GM23338 (cell line): ENCODE results near the gene TUBAL3.

Source experiments
- NANOG ChIP-seq: IDR thresholded peaks from 2 replicates; pipeline ENCODE4 v1.6.1; 2016; ENCODE audit warnings: antibody characterized with exemption, borderline replicate concordance
- TF ChIP-seq, protein P1 (sequence below), 2 experiments: fragments of 200-600 bp in 1 of 2; sonication (generic) in 1 of 2; conservative IDR thresholded peaks; 2 replicates each; pipeline versions ENCODE4 v1.5.1 to v1.6.1; 2016 to 2017; ENCODE audit warnings: antibody characterized with exemption in 2 of 2, low read depth in 2 of 2, mild to moderate bottlenecking in 2 of 2, moderate library complexity in 1 of 2

DNA sequence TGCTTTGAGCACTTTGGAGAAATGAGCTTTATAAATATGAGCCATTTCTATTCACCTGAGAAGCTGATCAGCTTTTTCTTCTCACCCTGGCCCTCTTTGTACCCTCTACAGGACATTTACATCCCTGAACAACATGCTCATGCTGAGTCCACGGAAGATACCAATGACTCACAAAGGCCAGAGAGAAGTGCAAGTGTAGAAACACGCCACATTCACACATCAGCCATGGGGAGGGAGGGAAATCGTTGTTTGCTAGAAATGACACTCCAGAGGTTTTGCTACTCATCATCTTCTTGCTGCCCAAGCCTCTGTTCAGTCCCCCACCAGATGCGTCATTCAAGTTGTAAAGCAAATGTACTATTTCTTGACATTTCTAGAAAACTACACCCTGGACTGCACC is 42.7 kb downstream of the TUBAL3 start:
- TF ChIP-seq, protein P1, sequence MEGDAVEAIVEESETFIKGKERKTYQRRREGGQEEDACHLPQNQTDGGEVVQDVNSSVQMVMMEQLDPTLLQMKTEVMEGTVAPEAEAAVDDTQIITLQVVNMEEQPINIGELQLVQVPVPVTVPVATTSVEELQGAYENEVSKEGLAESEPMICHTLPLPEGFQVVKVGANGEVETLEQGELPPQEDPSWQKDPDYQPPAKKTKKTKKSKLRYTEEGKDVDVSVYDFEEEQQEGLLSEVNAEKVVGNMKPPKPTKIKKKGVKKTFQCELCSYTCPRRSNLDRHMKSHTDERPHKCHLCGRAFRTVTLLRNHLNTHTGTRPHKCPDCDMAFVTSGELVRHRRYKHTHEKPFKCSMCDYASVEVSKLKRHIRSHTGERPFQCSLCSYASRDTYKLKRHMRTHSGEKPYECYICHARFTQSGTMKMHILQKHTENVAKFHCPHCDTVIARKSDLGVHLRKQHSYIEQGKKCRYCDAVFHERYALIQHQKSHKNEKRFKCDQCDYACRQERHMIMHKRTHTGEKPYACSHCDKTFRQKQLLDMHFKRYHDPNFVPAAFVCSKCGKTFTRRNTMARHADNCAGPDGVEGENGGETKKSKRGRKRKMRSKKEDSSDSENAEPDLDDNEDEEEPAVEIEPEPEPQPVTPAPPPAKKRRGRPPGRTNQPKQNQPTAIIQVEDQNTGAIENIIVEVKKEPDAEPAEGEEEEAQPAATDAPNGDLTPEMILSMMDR (conservative IDR thresholded peaks at IDR 0.05; ENCODE audit: low read depth in 2 of 2) = no peak
- TF ChIP-seq NANOG = no peak
